ENCODE measurements around the gene PDX1. TPM values are rescaled to one million over a fixed set of nuclear protein-coding genes. Genes with fewer than 3 reads are reported as not detected.
"Not testable (repeated sequence)": the region's sequence is repeated elsewhere in the genome, so short reads cannot be mapped to it uniquely, and the experiment has no call there.

The PDX1 gene
- total RNA-seq, 1 donor from 2014 or later, result not detected

DNA sequence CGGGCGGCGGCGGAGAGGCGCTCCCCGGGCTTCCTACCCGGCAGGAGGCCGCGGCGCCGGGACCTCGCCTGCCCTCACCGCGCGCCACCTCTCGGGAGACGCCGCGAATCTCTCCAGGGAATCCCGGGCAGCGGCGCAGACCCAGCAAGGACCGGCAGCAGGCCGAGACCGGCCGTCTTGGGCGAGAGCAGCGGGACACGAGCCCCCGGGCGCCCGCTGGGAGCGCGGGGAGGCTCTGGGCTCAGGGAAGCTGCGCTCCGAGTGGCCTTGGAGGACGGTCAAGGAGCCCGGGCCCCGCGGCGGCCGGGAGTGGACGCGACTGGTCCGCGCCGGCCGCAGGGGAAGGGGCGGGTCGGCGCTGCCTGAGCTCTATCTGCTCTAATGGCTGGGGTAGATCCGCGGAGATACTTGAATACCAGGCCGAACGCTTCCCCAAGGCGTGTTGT, 34.6 kb downstream of the PDX1 start:
- peak in 1 of 2 donors; percentile 31 for DNase-seq (ENCODE audit: low spot score in 2 of 2)
- no peak for FAIRE-seq

DNA sequence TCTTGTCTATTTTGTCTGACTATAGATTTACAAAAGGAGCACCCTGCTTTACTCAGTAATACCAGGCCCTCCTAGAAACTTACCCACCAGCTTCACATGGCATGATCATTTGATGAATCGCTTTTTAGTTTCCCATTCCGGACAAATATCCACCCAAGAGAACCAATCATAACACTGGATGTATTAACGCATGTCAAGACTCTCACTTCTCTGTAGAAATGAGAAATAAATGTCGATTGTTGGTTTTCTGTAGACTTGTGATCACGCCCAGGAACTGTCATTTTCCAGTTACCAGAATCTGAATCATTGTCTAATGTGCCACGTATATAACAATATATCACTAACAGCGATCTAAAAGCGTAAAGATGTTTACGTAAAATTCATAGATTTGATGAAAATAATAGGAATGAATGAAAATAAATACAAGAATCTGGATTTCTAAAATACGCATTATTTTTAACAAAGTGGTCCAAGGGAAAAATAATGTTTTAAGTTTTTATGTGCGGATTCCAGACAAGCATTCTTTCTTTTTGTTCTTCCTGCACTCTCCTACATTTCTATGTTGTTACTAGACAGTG, 35.3 kb downstream of the PDX1 start:
- FAIRE-seq (no peak), DNase-seq (ENCODE audit: low spot score in 2 of 2) (no peak)

DNA sequence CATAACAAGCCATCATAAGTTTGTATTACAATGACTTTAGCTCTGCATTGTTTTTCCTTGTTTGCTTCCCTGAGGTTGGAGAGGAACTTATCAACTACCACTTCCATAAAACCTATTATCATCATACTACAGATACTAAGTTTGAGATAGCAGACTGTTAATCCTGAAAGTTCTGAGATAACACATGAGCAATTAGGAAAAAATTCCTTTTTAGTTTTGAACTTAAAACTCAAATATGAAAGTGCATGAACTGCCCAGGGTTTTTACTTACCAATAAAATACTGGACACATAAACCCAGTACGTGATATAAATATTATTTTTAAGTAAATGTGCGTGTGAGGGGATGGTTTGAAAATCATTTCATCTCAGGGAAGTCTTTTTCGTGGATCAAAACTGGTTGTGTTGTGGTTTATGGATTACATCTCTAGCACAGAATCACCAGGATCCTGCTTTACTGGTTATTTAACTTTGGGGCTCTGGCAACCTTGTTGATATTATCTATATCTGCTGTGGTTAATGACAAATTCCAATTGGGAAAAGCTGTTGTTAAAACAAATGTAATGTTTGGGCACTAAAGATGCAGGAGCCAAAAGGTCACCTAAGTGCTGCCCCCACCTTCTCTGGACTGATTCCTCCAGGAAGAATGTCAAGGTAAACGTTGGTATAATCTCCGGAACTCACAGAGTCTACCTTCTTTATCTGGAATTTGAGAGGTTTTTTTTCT, 36.9 kb downstream of the PDX1 start:
- DNase-seq (ENCODE audit: low spot score in 2 of 2) (peak in 1 of 2 donors; percentile 14), FAIRE-seq (no peak)

DNA sequence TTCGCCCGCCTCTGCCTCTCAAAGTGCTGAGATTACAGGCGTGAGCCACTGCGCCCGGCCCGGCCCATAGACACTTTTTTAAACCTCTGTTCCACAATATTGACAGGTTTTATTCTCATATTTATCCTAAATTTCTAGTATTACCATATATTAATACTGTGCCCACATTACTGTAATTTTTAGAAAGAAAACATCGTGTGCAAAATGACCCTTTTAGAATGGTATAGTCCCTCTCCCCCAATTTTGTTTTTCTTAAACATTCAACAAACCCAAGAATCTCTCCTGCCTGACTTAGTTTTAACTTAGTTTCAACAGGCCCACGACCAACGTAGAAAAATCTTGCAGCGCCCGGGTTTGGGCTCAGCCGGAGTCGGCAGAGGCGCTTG, 40.2 kb downstream of the PDX1 start:
- FAIRE-seq, result no peak
- DNase-seq (ENCODE audit: low spot score in 2 of 2), result no peak

DNA sequence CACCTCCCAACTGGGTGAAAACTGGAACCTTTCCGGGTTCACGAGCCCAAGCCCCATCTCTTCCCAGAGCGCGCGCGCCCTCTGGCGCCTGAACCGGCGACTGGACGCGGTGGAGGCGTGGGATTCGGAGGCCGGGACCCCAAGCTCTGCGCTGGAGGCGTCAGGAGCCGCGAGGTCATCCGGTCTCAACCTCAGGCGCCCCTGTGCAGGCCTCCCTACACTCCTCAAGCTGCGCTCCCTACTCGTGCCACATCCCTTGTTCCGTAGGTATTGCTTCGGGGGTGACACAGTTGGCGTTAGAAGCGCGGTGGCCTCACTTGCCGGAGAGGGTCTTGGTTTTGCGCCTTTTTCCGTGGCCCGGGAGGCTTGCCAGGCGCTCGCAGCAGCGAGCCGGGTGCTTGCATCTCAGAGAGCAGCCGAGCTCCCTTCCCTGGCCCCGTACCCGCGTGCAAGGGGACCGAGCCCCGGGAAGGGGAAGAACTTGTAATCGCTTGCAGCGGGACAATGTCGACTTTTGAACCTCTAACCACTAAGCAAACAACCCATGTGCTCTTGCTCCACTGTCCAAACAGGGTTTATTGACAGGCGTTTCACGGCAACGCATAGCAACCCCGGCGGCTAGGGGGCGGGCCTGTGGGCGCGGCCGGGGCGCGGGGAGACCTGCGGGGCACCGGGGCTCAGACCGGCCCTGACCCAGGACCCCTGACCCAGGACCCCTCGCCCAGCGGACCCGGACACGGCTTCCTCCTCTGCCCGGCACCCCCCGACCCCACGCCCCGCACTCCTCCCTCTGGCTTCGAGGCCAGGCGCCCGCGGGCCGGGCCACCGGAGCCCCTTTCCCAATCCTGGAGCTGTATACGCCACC, 40.8 kb downstream of the PDX1 start:
- DNase-seq (ENCODE audit: low spot score in 2 of 2) (peak; percentile 30 to 34), FAIRE-seq (no peak)

DNA sequence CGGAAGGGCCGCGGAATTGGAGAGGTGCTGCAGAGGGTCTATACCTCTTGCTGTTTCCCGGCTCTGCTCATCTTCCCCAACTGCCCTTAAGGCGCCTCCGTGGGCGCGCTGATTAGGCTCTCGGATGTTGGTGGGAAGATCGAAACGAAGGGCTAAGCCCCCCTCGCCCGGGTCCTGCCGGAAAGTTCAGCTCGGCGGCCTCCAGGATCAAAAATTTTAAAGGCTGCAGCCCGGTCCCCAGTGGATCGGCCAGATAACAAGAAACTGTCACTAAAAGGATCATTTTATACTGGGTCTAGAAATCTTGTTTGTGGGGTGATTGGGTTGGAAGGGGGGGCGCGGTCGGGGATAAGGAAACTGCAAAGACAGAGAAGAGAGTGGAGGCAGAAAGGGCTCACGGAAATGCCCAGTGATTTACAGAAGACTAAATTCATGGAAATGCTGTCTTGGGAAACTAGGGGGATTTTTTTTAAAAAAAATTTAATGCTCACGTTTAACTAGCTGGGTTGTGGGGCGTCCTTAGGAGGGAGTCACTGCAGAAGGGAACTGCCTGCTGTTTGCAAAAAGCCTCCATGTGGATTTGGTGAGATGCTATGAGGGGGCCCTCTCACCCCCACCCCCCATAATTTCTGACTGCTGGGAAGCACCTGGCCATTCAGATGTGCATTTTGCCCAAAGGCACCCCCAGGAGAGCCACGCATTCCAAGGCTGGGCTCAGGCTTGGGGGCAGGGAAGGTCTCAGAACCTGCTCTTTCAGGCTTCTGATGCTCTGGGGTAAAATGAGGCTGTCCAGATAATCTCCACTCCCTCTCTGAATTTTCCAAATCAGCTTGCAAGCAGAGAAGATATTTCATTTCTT, 41.7 kb downstream of the PDX1 start:
- FAIRE-seq (no peak), DNase-seq (ENCODE audit: low spot score in 2 of 2) (peak in 1 of 2 donors; percentile 24)

DNA sequence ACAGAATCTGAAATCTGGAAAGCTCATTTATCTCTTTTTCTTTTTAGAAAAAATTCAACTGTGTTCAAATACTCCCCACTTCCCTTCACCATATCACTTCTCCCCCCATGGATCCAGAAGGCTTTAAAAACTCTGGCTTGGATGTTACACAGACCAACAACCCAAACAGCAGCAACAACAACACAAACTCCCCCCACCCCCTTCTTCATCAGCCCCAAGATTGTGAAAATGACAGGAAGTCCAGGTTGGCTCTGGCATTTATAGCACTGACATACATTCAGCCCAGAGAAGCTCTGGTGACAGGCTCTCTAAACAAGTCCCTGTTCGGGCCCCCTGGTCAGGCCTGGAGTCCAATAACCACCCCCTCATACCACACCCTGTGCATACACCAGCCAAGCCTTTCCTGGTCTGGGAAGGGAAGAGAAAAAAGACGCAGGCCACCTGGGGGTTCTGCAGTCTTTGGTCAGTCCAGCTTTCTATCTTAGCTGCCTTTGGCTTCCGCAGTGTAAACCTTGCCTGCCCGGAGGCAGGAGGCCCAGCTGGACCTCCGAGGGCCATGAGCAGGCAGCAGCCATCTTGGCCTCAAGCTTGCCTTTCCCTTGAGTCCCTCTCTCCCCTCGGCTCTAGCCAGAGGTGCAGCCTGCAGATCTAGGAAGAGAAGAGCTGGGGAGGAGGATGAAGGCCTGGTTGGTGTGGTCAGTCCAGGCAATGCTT, 42.5 kb downstream of the PDX1 start:
- DNase-seq (ENCODE audit: low spot score in 2 of 2) (peak in 1 of 2 donors; percentile 26), FAIRE-seq (no peak)

DNA sequence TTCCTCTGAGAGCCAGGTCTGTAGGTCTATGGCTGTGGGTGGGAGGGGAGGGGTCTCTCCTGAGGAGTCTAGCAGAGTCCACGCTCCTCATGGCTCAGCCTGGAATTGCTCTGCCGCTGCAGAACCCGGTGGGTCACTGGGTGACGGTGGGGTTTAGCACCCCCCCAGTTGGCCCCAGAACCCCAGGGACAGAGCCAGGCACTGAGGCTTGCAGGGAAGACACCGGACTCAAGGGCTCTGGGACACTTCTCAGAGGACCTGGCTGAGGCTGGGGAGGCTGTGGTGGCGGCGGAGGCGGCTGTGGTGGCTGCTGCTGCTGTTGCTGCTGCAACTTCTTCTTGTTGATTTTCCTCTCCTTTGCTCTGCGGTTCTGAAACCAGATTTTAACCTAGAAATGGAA, 43.2 kb downstream of the PDX1 start:
- FAIRE-seq, result no peak
- DNase-seq (ENCODE audit: low spot score in 2 of 2), result no peak

DNA sequence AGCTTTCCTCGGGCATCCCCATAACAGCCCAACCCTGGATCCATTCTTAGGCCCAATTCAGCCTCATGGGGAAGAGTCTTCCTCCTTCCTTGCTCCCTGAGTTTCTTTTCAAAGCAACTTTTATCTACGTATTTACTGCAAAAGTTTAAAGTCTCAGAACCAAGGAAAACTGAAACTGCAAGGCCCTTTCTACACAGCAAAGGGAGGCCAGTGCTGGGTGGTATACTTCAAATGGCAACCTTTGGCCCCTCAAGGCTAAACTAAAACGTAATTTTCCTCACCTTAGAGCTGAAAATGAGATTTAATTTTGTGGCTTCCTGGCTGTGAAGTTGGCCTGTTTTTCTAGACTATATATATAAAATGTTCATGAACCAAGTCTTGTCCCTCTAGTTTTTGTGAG, 43.7 kb downstream of the PDX1 start:
- DNase-seq (ENCODE audit: low spot score in 2 of 2), result no peak
- no peak for FAIRE-seq

DNA sequence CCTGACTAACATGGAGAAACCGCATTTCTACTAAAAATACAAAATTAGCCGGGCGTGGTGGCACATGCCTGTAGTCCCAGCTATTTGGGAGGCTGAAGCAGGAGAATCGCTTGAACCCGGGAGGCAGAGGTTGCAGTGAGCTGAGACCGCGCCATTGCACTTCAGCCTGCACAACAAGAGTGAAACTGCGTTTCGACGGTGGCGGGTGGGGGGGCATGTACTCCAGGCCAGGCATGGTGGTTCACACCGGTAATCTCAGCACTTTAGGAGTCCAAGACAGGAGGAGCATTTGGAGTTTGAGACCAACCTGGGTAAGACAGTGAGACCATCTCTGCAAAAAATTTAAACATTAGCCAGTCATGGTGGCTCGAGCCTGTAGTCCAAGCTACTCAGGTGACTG, 44.4 kb downstream of the PDX1 start:
- not testable (repeated sequence) for FAIRE-seq; DNase-seq (ENCODE audit: low spot score in 2 of 2)

DNA sequence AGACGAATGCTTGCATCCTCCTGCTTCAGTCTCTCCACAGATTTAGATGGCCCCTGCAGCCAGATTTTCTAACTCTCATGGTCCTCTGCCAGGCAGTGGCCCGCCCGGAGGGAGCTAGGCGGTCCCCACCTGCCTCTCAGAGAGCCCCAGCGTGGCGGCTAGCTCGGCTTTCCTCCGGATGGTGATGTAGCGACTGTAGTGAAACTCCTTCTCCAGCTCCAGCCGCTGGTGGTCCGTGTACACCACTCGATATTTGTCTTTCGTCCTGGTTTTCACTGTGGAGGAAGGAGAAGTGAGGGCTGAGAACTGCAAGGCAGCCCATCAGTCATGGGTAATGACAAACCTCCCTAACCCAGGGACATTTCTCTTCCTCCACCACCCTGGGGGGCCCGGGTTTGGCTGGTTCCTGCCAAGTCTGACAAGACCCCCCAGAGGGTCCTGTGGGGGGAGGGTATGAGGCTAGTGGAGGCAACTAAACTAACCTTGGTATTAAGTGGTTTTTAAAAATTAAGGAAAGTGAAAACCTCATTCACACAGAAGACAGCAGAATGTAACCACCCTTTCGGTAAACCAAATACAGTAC, 45.0 kb downstream of the PDX1 start:
- FAIRE-seq (no peak), DNase-seq (ENCODE audit: low spot score in 2 of 2) (no peak)

DNA sequence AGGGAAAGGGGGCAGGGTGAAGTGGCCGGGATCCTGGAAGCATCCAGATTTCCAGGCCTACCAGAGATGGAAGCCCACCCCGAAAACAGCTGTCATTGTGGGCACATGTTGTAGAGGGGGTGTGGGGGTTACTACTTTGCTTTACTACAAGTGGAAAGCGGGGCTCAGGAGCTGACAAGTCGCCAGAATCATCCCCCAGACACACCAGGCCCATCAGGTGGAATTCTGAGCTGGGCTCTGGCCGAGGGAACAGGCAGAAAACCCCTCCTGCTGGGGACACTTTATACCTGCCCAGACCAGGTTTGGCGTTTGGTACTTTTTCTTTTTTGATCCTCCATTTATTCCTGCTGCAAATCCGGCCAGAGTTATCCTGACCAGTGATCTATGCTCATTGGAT, 45.5 kb downstream of the PDX1 start:
- FAIRE-seq, result no peak
- no peak for DNase-seq (ENCODE audit: low spot score in 2 of 2)

DNA sequence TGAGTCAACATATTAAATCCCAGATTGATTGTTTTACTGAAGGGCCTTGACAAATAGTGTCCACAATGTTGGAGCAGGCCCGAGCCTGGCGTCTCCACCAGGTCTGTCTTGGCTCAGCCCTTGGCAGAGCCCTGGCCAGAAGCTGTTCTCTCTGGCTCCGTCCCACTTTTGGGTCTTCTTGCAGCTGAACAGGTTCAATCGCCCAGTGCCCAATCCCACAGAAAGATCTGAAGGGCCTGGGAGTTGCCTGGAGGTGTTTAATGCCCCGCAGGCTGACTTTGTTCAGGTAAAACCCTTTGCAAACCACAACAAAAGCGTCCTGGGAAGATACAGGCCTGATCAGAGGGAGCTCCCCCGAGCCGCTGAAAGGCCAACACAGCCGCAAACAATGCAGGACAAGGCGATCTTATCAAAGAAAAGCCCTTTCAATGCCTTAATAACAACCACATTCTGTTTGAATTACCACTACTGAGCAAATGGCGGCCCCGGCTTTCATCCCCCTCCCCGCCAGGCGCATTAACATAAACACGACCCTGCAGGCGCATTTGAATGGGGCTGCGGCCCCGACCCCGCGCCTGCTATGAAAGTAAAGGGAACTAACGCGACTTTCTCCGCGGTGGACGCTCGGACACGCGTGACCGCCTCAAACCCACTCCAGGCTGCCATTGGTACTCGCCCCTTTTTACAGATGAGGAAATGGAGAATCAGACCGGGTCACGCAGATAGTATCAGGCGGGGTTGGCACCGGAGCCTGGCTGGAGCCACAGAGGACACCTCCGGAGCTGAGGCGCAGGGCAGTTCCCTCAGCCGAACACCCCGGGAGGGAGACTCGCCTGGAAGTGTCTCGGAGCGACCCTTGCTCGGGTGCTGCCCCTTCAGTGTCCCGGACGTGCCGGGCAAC, 46.2 kb downstream of the PDX1 start:
- no peak for FAIRE-seq
- DNase-seq (ENCODE audit: low spot score in 2 of 2), result peak in 1 of 2 donors; percentile 16

DNA sequence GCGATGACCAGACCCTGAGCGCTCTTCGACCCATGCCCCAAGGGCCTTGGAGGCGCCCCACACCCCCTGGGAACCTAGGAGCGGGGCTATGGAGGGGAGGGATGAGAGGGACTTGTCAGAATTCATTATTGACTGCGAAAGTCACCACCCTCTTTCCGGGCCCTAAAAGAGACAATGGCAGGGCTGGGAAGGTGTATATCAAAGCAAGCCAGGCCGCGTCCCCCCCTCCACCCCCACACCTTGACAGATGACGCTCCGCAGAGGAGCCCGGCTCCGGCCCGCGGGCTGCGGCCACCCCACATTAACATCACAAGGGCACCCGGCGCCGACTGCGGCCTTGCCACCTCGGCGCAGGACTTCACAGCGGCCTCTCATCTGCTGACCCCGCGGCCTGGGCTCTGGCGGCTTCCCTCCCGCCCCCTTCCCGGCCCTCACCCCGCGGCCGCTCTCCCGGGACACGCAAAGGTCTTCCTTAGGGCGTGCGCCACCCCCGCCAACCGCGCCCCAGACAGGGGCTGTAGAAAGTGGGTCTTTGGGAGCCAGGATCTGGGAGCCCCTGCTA, 46.9 kb downstream of the PDX1 start:
- FAIRE-seq (no peak), DNase-seq (ENCODE audit: low spot score in 2 of 2) (peak in 1 of 2 donors; percentile 18)

DNA sequence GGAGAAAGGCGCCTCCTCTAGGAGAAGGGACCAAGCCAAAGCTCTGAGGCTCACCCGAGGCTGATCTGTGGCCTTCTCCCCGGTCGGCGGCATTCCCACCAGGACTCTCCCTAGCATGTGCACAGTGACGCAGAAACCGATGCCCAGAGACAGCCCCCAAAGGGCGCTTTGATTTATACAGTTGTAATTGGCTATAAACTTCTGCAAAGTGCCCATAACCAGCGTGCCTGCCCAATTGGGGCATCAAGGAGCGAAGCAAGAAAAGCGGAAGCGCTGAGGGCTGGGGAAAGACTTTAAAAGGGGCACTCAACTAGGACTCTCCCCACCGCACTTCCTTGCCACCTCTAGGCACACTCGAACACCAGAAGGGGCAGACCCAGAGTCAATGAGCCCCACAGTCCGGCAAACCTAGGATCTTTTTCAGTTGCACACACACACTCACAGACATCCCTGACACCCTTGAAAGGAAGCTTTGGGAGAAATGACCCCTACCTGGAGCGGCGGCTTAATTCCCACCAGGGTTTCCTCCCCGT, 47.5 kb downstream of the PDX1 start:
- FAIRE-seq (no peak), DNase-seq (ENCODE audit: low spot score in 2 of 2) (peak in 1 of 2 donors; percentile 32)

DNA sequence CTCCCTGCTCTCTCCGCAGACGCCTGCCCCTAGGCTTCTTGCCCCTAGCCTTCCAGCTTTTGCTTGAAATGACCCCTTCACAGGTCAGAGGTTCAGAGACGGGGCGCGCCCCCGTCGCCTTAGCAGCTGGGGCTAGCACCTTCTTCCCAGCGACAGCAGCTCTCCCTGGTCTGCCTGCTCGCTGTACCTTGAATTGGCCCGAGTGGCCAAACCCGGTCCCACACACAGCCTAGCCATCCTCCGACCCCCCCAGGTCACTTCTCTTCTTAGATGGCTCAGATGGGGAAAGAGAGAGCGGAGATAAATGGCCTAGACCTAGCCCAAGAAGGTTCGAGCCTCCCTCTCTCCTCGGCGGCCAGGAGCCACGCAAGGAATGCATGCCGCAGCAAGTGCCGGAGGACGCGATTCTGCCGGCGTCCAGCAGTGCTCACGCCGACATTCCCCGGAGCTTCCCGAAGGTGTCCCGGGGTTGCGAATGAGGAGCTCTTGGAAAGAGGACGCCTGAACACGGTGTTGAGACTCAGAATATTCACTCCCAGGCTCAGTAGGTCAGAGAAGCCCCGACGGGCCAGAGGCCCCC, 48.0 kb downstream of the PDX1 start:
- DNase-seq (ENCODE audit: low spot score in 2 of 2) (peak in 1 of 2 donors; percentile 29), FAIRE-seq (no peak)

DNA sequence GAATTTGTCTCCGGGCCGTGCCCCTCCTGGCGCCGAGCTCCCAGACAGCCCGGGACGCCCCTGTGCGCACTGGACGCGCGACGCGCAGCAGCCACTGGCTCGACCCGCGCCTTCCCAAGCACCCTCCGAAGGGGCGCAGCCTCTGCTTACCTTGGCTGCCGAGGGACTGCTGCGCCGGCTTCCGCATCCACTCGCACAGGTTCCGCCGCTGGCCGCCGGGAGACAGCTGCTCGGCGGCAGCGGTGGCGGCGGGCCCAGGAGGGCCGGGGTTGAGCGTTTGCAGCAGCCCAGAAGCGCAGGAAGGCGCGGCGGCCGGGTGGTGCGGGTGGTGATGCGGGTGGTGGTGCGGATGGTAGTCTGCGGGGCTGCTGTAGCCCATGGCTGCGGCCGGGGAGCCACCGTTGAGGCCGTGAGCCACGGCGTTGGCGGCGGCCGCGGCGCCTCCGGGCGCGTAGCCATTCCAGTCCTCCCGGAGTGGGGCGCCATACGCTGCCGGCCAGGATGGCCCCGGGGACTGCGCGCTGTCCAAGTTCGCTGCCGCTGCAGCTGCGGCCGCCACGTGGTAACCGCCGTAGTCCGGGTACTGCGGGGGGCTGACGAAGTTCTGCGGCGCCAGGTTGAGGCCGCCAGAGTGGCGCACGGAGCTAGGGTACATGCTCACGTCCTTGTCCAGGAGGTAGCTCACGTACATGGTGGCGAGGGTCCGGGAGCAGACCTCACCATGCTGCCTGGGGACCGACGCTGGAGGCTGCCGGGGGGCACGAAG, 48.7 kb downstream of the PDX1 start:
- FAIRE-seq (no peak), DNase-seq (ENCODE audit: low spot score in 2 of 2) (peak in 1 of 2 donors; percentile 12)
